HG03135 (cell line): ENCODE results near the gene DGKB.

Source experiments
- ATAC-seq: cut with Tn5 transposase; IDR thresholded peaks from one replicate; pipeline ENCODE4 v1.9.1; 2021; ENCODE audit warnings: mild to moderate bottlenecking, moderate library complexity; ENCODE audit not compliant: unreplicated experiment

DGKB gene

GRCh38 chr7:14761510-14762296 lies 140.8 kb downstream of the DGKB start:
- no peak for ATAC-seq

GRCh38 chr7:14760730-14761478 lies 141.6 kb downstream of the DGKB start:
- ATAC-seq = no peak

GRCh38 chr7:14759785-14760184 lies 142.8 kb downstream of the DGKB start:
- ATAC-seq = no peak

GRCh38 chr7:14754631-14755030 lies 147.9 kb downstream of the DGKB start:
- no peak for ATAC-seq

GRCh38 chr7:14752301-14752700 lies 150.2 kb downstream of the DGKB start:
- ATAC-seq = no peak

- ATAC-seq = no peak
These were observed 151.1 kb downstream of the DGKB start for GRCh38 chr7:14751461-14751860.

- ATAC-seq = no peak
These were observed 154.1 kb downstream of the DGKB start for GRCh38 chr7:14748461-14748860.

- ATAC-seq = no peak
These were observed 154.8 kb downstream of the DGKB start for GRCh38 chr7:14747701-14748100.

- no peak for ATAC-seq
These were observed 157.5 kb downstream of the DGKB start for GRCh38 chr7:14745076-14745475.

- ATAC-seq = no peak
These were observed 161.9 kb downstream of the DGKB start for GRCh38 chr7:14740606-14741005.

- no peak for ATAC-seq
These were observed 162.7 kb downstream of the DGKB start for GRCh38 chr7:14739841-14740185.

GRCh38 chr7:14739168-14739840 lies 163.2 kb downstream of the DGKB start:
- no peak for ATAC-seq

GRCh38 chr7:14738086-14738485 lies 164.5 kb downstream of the DGKB start:
- ATAC-seq = no peak

- no peak for ATAC-seq
These were observed 167.7 kb downstream of the DGKB start for GRCh38 chr7:14734839-14735321.

- no peak for ATAC-seq
These were observed 181.8 kb downstream of the DGKB start for GRCh38 chr7:14720785-14721184.

GRCh38 chr7:14717816-14718215 lies 184.7 kb downstream of the DGKB start:
- no peak for ATAC-seq

GRCh38 chr7:14717169-14717568 lies 185.4 kb downstream of the DGKB start:
- no peak for ATAC-seq

- peak; percentile 97 for ATAC-seq
These were observed 188.3 kb downstream of the DGKB start for GRCh38 chr7:14714161-14714728.

- no peak for ATAC-seq
These were observed 204.3 kb downstream of the DGKB start for GRCh38 chr7:14698239-14698638.

- ATAC-seq = no peak
These were observed 204.9 kb downstream of the DGKB start for GRCh38 chr7:14697684-14698083.

- no peak for ATAC-seq
These were observed 210.9 kb downstream of the DGKB start for GRCh38 chr7:14691597-14692203.
